M059J (cell line): ENCODE results near the gene ZNF443. TPM values are rescaled to one million over a fixed set of nuclear protein-coding genes. Genes with fewer than 3 reads are reported as not detected.
"Not testable (repeated sequence)": the region's sequence is repeated elsewhere in the genome, so short reads cannot be mapped to it uniquely, and the experiment has no call there.

Source experiments
- DNase-seq: peaks from one replicate; pipeline ENCODE4 v3.0.0-alpha.2; 2012; ENCODE audit warnings: low read depth
- total RNA-seq: library from RNA; depleted of rRNA; stranded (reverse); fragments of >200 nt; shearing (Covaris generic); gene quantifications from 2 replicates; pipeline ENCODE4 v1.2.3, GENCODE V29; 2014; rRNA removed

The ZNF443 gene
- total RNA-seq, 1 experiment from 2014 or later = 5.7 TPM

GRCh38 chr19:12417273-12417672 is 23.5 kb downstream of the ZNF443 start:
- not testable (repeated sequence) for DNase-seq

DNA sequence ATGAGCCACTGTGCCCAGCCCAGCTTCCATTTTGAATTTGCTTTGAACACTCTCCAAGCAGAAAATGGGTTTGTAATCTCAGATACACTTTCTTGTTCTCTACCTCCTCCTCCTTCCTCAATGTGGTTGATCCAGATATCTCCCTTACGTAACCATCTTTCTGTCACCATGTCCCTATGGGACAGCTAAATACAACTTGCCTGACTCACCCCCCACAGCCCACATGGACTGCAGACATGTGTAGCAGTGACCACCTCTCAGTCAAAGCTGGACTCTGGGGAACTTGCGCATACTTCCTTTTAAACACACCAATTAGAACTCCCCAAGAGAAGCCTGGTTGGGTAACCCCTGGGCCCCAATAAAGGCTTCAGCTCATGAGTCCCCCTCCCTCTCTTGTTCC is 28.9 kb downstream of the ZNF443 start:
- DNase-seq = no peak

DNA sequence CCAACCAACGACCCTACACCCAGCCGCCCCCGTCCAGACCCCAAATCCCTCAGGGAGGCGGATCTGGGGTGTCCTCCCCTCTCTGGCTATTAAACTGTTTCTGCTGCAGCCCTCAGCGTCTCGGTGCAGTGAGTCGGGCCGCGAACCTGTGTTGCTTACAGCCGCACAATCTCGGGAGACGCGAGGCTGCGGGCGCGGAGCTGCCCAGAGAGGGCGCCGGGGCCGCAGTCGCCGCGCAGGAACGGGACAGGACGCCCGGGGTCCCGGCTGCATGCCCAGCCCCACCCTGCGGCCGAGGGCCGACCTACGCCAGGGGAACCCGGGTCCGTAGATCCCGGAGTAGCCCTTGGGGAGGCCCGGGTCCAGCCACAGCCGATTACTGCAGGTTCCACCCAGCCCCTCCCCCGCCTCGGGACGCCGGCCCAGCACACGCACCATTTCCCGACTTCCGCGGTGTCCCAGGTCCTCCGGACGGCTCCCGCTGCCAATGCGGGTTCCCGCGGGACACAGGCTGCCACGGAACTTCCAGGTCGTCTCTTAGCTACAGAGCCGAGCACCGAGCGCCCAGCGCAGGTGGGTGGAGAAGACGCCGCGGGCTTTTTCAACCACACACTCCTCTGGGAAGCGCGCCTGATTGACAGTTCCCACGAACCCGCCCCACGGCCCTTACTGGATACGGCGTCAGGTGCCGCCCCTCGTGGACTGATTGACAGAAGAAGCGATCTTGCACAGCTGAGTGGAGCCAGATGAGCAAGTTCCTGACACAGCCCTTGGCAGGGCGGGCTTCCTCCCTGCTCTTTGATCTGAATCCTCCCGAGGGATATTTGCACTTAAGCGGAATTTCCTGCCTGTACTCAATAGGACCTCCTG is 40.0 kb downstream of the ZNF443 start, which contains the start of gene ZNF799:
Gene ZNF799, minus strand, starts transcription at position 639 of the 870 bp plus-strand sequence. Its CDS starts 201 bp downstream, at position 438.
- peak; percentile 99 for DNase-seq

- DNase-seq = peak; percentile 76
Measured at GRCh38 chr19:12399901-12400632, 40.8 kb downstream of the ZNF443 start.

DNA sequence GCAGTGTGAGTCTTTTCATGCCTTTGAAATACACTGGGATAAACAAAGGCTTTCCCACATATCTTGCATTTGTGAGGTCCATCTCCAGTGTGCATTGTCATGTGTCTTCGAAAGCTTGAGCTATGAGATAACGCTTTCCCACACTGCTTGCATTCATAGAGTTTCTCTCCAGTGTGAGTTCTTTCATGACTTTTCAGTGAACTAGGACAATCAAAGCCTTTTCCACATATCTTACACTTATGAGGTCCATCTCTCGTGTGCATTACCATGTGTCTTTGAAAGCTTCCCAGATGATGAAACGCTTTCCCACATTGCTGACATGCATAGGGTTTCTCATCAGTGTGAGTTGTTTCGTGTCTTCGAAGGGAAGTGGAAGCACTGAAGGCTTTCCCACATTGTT is 49.7 kb downstream of the ZNF443 start:
- not testable (repeated sequence) for DNase-seq

DNA sequence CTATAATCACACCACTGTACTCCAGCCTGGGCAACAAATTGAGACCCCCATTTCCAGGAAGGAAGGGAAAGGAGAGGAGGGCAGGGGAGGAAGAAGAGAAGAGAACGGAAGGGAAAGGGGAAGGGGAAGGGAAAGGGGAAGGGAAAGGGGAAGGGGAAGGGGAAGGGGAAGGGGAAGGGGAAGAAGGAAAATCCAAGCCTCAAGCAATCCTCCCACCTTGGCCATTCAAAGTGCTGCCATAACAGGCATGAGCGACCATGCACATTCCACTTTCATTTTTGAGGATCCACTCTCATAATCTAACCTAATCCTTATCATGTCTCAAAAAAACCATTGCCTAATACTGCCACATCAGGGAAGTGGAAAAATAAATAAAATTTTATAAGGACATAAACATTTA is 54.5 kb downstream of the ZNF443 start:
- not testable (repeated sequence) for DNase-seq

- DNase-seq = no peak
Measured at GRCh38 chr19:12380444-12380737, 60.4 kb downstream of the ZNF443 start.

DNA sequence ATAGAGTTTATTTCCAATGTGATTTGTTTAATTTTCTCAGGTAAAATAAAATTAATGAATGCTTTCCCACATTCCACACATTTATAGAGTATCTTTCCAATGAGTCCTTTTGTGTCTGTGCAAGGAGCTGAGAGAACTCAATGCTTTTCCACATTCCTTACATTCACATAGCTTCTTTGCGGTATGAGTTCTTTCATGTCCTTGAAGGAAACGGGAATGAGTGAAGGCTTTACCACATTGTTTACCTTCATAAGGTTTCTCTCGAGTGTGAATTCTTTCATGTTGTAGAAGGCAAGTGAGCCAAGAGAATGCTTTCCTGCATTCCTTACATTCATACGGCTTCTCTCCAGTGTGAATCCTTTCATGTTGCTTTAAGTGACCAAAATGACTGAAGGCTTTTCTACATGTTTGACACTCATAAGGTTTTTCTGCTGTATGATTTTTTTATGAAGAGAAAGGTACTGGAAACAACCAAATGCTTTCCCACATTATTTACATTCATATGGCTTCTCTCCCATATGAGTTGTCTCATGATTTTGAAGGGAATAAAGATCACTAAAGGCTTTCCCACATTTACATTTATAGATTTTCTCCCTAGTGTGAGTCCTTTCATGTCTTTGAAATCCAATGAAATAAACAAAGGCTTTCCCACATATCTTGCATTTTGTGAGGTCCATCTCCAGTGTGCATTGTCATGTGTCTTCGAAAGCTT is 60.9 kb downstream of the ZNF443 start:
- no peak for DNase-seq

Other genes starting within 250 kb of the ZNF443 start
- gene ZNF44, start 146.1 kb downstream of the ZNF443 start, total RNA-seq = 4.2 and 11.5 TPM in 2 replicates
- gene ZNF563, start 107.4 kb downstream of the ZNF443 start, total RNA-seq = 0.42 and 5.0 TPM in 2 replicates
- gene ZNF442, start 75.3 kb downstream of the ZNF443 start, total RNA-seq = 2.8 and 3.8 TPM in 2 replicates
- gene ZNF799, start 39.8 kb downstream of the ZNF443 start, total RNA-seq = 2.3 and 6.1 TPM in 2 replicates
- gene ZNF709, start 43.8 kb upstream of the ZNF443 start, total RNA-seq = 2.1 and 3.2 TPM in 2 replicates
- 4.5 and 8.7 TPM in 2 replicates for gene ZNF564, start 110.5 kb upstream of the ZNF443 start, total RNA-seq
- gene ZNF490, start 169.8 kb upstream of the ZNF443 start, total RNA-seq = 6.3 and 7.9 TPM in 2 replicates
- gene ZNF791, start 169.9 kb upstream of the ZNF443 start, total RNA-seq = 12.8 and 27.7 TPM in 2 replicates
- 57.8 and 68.4 TPM in 2 replicates for gene MAN2B1, start 225.7 kb upstream of the ZNF443 start, total RNA-seq
- 9.6 and 10.5 TPM in 2 replicates for gene WDR83, start 225.8 kb upstream of the ZNF443 start, total RNA-seq
- 82.7 and 108 TPM in 2 replicates for gene DHPS, start 240.9 kb upstream of the ZNF443 start, total RNA-seq
- not detected in 2 replicates for gene GNG14, start 247.0 kb upstream of the ZNF443 start, total RNA-seq